Stimulated activated CD4-positive, alpha-beta T cell treated with anti-CD3 and anti-CD28 coated beads, Interleukin-4, amount 100 ng/mL, for 1 hour (primary cell): ENCODE results near the gene C9orf40.

Experiments used
- DNase-seq: peaks from one replicate; pipeline ENCODE4 v3.0.0-alpha.2; 2020

C9orf40 gene, protein sequence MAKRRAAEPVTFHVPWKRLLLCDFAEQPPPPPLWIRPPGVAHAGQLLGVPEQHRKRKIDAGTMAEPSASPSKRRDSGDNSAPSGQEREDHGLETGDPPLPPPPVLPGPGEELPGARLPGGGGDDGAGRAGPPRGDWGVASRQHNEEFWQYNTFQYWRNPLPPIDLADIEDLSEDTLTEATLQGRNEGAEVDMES

DNA sequence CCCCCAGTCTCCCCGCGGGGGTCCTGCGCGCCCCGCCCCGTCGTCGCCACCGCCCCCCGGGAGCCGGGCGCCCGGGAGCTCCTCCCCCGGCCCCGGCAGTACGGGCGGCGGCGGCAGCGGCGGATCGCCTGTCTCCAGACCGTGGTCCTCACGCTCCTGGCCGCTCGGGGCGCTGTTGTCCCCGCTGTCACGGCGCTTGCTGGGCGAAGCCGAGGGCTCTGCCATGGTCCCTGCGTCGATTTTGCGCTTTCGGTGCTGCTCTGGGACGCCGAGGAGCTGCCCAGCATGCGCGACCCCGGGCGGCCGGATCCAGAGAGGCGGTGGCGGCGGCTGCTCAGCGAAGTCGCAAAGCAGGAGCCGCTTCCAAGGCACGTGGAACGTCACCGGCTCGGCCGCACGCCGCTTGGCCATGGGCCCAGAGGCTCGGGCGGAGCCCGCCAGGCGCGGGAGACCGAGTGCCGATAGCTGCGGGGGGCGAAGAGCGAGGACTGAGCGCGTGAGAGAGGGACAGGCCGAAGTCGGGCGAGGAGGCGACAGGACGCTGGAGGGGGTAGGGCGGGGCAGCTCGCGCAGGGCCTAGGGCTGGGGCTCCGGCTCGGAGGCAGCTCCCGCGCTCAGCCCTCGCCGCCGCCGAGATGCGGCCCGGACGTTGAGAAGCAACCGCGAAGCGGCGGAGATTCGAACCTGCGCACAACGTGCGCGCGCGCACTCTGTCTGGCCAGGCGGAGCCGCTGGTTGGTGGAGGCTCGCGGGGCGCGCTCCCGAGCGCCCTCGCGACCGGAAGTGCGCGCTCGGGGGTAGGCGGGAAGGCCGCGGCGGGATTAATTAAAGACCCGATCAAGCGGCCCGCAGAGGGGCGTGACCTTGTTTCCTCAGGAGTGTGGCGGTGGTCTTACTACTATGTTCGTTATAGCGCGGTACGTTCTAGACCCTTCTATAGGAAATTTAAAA, at the start of gene C9orf40:
Gene C9orf40, minus strand, starts transcription at position 712 of the 951 bp plus-strand sequence. Its CDS starts 301 bp downstream, at position 411.
- peak; percentile 94 for DNase-seq

DNA sequence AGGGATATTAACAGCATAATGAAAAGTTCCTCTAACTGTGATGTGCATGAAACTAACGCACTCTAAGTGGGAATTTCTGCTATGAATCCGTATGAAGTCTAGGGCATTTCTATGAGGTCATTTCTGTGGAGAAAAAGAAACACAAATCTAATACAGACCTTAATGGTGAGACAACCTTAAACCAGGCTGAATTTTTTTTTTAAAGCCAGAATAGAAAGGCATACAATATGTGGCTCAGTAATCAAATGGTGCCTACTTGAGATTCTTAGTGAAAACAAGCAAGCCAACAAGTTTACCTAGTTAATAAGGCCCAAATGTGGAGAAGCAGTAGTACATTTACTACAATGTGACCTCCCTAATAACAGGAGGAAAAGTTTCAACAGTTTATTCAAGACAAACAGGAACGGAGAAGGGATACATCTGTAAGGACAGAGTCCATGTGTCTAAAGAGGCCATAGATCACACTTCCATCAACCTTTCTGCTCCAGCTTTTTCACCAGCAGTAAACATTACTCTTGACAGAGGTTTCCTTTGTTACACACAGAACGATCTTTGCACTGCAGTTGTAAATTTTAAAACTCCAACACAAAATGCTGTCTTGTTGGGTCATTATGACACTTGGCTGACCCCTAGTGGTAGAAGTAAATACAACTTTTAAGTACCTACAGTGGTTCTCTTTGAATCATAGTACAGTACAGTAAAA, 49.2 kb upstream of the C9orf40 start:
- DNase-seq = no peak

DNA sequence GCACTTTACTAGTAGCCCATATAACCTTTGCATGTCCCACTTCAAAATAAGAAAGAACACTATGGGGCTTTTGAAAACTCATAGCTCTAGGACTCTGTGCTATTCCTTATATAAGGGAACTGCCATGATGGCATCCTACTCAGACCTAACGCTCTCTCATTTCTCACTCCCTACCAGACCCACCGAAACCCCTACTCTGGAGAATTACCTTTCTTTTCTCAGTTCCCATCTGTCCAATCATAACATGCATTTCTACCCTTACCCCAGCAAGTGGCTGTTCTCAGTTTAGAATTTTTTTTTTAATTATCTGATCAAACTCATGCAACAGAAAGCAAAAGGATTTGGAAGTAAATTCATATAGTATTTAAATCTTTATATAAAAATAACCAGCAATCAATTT, 48.1 kb upstream of the C9orf40 start:
- no peak for DNase-seq

DNA sequence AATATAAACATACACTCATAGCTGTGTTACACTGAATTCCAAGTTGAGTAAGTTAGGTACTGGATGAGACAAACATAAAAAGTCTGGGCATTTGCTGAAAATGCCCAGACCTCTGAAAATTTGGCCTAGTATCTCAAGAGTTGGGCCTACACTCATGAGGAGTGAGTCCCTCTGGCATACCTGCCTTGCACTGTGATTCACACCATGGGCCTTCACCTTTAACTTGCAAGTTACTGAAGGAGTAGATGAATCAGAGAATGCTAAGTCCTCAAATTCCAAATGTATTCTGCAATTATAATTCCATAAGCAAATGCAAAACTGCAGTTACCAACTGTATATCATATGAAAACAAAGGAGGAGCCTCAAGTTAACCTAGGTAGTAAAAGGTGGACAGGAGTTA, 32.3 kb upstream of the C9orf40 start:
- DNase-seq = no peak

DNA sequence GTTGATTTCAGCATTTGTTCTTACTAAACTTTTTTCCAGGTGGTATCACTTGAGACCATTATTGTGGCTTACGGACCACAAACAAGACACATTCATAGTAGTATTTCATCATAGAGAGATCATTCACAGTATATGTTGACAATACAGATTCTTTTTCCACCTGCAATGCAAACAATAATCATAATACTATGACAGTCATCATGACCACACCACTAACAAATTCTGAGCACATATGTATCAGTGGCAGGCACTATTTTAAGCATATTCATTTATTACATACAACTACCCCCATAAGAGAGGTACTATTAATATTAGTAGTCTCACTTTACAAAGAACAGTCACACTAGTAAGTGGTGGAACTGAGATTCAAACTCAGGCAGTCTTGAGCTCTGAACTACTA, 31.0 kb upstream of the C9orf40 start:
- no peak for DNase-seq

DNA sequence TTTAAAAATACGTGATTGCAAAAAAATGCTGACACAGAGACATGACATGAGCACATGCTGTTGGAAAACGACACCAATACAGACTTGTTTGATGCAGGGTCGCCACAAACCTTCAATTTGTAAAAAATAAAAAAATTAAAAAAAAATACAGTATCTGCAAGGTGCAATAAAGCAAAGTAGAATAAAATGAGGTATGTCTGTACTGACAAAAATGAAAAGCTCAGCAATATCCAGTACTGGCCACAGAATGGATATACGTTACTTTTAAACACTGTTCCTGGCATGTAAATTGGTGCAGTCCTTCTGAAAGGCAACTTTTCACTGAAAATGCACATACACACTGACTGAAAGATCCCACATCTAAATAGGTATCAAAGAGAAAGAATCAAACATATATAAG, 27.1 kb upstream of the C9orf40 start:
- no peak for DNase-seq

DNA sequence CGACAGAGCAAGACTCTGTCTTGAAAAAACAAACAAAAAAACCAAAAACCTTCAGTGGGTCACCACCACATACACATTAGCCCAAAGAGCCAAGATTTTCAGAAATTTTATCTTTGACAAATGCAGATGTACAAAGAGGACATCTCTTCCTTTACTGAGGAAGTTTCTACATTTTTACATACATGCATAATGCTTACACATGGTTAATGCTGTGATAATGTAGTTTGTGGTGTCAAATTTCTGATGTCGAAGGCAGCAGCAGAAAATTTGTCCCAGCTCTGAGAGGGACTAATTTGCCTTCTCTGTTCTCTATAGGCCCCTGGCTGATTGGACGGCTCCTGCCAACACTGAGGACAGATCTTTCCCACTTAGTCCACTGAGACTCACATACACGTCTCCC, 24.6 kb upstream of the C9orf40 start:
- DNase-seq = no peak

DNA sequence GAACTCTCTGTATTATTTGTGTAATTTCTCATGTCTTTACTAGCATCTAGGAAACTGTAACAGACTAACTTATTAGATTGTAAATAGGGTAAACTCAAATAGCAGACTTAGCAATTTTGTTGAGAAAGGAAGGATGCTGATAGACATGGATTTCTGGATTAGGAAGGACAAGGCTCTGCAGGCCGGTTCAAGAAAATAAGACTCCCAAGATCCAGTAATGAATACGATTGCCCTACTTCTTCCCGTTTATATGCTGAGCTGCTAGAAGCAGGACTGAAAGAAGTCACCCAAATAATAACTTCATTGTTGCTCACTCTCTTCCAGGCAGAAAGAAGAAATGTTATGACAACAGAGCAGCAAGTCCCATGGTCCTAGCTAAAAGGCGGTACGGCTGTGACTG, 22.8 kb upstream of the C9orf40 start:
- DNase-seq = no peak

DNA sequence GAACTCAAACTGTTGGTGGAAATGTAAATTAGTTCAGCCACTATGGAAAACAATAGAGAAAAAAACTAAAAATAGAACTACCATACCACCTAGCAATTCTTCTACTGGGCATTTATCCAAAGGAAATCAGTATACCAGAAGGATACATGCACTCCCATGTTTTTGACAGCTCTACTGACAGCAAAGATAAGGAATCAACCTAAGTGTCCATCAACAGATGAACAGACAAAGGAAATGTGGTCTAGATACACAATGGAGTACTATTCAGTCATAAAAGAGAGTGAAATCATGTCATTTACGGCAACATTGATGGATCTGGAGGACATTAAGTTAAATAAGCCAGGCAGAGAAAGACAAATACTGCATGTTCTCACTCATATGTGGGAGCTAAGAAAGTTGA, 21.8 kb upstream of the C9orf40 start:
- no peak for DNase-seq

DNA sequence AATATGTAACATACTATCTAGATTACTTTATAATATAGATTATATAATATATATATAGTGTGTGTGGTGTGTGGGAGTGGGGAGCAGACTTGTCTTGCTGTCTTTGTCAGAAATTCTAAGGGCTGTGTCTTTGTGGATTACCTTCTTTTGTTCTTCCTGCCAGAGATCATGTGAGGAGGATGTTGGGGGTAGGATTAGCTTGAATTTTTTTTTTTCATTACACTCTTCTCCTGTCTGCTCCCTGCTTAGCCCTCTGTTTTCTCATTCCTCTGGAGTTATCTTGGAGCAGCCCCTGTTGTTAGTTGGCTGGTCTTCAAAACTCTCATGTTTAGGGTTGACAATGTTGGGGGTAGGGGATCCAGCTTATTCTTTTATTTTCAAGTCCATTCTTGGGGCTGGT, 21.0 kb upstream of the C9orf40 start:
- DNase-seq = no peak

DNA sequence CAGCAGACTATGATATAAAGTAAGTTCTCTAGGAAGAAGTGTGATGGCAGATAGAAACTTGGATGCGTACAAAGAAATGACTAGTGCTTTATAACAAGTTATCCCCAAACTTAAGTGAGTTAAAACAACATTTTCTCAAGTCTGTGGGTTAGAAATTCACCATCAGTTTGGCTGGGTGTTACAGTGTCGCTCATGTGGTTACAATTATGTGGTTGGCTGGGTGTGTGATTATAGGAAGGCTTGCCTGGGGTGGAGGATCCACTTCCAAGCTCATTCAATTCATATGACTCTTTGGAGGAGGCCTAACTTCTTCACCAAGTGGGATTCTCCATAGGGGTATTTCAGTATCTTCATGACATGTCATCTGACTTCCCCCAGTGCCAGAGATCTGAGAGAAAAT, 10.3 kb upstream of the C9orf40 start:
- DNase-seq = no peak

DNA sequence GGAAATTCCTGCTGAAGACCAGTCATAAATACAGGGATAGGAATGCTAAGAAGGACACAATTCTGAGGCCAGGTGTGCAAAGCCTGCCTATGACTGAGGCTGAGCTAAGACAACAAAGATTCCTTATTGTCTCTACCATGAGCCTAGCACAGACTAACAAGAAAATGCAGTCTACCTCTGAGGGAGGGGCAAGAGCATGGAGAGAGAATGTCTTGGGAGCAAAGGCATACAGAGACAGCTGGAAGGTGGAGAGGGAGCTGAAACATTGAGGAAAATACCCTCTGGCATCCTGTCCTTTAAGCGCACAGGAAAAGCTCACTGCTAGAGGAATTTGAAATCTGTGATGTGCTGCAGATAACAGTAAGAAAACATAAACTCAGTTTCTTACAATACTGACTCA, 8.8 kb upstream of the C9orf40 start:
- DNase-seq = no peak

DNA sequence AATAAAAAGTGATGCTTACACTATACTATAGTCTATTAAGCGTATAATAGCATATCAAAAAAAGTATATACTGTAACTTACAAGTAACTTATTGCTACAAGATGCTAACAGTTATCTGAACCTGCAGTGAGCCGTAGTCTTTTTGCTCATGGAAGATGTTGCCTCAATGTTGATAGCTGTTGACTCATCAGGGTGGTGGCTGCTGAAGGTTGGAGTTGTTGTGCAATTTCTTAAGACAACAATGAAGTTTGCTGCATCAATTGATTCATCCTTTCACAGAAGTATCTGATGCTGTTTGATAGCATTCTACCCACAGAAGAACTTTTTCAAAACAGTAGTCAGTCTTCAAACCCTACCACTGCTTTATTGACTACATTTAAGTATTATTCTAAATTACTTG, 7.8 kb upstream of the C9orf40 start:
- DNase-seq = no peak

DNA sequence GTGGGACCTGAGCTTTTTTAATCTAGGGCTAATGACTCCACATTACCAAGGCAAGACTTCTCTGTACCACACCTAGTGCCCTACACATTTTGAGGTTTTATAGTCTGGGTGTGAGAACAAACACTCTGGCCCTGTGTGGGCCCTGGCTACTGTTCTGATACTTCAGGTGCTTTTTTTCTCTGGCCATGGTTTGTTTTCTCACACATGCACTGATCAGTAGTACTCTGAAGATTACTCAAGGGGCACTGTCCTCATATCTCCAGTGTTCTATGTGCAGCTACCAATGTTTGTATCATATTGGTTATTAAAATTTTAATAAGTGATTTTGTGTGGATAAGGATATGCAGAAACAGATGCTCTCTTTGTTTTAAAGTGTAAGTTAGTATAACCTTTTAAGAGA, 5.9 kb upstream of the C9orf40 start:
- no peak for DNase-seq

DNA sequence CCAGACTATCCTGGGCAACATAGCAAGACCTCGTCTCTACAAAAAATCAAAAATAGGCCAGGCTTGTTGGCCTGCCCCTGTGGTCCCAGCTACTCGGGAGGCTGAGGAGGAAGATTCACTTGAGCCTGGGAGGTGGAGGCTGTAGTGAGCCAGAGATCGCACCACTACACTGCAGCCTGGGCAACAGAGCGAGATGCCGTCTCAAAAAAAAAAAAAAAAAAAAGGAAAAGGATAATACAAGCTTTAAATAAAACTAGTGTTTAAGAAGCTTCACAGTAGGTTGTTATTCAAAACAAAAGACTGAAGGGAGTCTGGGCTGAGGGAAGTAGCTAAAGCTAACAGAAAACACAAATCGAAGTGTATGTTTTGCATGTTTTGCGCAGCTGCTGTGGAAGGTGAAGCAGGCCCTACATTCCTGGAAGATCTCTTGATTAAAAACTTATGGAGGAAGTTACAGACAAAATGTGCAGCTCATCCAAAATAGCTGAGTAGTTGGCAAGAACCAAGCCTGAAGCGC, 581 bp upstream of the C9orf40 start:
- DNase-seq = no peak

DNA sequence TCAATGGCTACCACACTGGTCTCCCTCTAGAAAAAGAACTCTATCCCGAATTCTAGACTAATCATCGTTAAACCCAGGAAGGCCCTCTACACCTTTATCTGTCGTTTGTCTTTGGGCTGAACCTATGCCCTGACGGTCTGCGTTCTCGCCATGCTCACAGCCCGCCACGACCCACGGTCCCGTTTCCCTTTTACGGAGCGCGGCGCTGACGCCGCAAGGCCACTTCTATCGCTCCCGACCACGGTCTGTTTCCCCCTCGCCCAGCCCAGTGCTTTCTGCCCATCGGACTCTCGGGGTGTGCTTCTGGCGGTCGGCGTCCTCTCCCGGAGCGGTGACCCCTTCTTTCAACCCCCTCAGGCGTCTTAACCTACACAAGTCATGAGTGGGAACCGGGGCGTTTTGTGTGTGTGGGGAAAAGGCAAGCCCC, 974 bp downstream of the C9orf40 start:
- DNase-seq = peak; percentile 47

DNA sequence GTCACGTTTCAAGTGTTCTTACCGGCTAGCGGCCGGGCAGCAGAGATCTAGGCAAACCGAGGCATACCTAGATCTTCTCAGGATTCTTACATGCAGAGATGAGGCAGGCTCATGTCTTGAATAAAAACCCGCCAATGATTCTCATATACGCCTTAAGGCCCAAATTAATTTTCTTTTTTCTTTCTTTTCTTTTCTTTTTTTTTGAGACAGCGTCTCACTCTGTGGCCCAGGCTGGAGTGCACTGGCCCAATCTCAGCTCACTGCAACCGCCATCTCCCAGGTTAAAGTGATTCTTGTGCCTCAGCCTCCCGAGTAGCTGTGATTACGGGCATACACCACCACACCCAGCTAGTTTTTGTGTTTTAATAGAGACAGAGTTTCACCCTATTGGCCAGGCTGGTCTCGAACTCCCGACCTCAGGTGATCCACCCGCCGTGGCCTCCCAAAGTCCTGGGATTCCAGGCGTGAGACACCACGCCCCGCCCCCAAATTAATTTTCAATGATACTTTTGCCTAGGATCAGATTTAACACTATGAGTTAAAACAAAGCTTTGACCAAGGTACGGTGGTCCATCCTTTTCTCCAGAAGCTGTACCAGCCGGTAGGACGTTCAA, 1.5 kb downstream of the C9orf40 start:
- no peak for DNase-seq

DNA sequence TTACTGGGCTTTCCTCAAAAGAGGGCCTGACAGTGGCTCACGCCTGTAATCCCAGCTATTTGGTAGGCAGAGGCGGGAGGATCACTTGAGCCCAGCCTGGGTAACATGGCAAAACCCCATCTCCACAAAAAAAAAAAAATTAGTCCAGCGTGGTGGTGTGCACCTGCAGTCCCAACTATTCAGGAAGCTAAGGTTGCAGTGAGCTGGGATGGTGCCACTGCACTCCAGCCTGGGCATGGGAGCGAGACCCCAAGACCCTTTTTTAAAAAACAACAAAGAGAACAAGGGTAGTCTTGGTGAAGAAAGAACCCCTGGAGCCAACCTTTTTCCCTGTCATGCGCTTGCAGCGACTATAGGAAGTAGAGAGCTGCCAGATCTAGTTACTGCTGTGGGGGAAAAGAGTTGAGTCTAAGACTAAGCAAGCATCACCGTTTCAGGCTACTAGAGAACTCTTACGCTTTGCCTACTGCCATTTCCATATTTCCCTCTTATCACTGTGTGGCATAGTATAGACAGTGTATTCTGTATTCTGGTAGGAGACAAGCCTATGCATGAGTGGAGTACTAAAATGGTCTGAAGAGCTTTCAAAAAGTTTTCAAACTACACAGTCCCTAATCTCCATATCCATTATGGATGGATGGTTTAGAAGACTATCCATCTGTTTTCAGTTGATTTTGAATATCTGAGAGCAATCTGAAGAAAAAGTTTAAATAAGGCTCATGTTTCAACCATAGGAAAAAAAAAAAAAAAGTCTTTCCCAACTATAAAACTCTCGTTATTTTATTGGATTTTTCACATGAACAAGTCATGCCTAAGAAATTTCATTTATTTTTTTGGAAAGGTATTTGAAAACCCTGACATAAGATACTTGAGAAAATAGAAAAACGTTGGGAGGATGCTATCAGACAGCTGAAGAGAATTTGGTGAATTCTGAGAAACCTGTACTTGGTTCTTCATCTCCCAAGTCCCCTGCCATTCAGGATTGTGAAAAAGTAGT, 2.6 kb downstream of the C9orf40 start:
- DNase-seq = no peak

DNA sequence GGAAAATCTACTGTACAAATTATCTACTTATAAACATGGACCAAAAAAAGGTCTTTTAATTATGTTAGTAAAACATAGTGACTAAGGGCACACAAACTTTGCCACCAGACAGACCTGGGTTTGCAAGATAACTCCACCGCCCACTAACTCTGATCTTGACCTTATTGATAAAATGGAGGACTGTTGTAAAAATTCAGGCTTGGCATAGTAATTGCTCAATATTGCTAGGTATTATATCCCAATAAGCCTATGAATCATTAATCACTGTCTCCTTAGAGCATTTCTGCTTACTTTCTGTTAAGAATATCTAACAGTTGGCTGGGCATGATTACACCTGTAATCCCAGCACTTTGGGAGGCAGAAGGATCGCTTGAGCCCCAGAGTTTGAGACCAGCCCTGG, 3.8 kb downstream of the C9orf40 start:
- DNase-seq = no peak

DNA sequence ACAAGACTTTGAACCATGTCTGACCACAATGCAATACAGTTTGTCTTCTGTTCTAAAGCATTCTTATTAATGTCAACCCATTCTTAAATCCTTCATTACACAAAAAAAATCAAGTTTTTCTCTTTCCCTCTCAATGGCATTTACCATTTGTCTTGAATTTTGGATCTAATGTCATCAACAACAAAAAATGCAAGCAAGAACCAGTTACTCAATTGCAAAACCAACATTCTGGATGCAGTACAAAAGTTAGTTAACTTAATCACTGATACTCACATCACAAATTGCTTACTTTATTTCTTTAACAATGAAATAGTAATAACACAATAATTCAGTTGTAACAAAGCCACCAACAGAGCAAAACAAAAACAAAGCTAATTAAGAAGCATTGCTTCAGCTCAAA, 6.0 kb downstream of the C9orf40 start:
- DNase-seq = no peak

DNA sequence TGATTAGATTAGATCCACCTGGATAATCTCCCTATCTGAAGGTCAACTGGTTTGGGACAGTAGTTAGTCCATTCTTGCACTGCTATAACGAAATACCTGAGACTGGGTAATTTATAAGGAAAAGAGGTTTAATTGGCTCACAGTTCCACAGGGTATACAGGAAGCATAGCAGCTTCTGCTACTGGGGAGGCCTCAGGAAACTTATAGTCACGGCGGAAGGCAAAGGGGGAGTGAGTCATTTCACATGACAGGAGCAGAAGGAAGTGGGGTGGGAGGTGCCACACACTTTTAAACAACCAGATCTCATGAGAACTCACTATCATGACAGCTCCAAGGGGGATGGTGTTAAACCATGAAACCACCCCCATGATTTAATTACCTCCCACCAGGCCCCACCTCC, 9.9 kb downstream of the C9orf40 start:
- peak; percentile 12 for DNase-seq

DNA sequence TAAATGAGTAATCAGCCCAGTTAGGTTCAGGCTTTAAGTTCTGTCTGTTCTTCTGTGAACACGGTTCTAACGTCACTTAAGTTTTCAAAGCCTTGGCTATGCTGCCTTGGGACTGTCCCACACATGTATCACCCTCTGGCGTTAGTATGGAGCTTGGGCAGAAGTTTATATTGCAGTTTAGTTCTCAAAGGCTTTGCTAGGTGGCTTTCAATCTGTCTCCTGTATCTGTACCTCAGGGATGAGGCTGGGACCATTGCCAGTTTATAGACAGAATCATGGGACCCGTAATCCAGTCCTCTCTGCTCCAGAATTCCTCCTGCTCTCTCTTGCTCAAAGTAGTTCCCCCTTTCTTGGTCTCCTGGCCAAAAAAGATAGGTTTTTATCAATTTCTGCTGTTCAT, 12.1 kb downstream of the C9orf40 start:
- no peak for DNase-seq
